ENCODE measurements around the gene LARGE1. TPM values are rescaled to one million over a fixed set of nuclear protein-coding genes. Genes with fewer than 3 reads are reported as not detected.

LARGE1 gene
- total RNA-seq, 1 donor, result 15.0 TPM

- no peak overlapping the region for H3K4me3 ChIP-seq (ENCODE audit: low read depth, low read length)
- TF ChIP-seq CTCF (IDR thresholded peaks at IDR 0.05; ENCODE audit: insufficient read depth, low read length), result no peak
- no peak for DNase-seq (ENCODE audit: low read depth)
These were observed 520.0 kb downstream of the LARGE1 start for GRCh38 chr22:33400061-33400840.

- no peak overlapping the region for H3K4me3 ChIP-seq (ENCODE audit: low read depth, low read length)
- no peak for TF ChIP-seq CTCF (IDR thresholded peaks at IDR 0.05; ENCODE audit: insufficient read depth, low read length)
- no peak for DNase-seq (ENCODE audit: low read depth)
These were observed 522.8 kb downstream of the LARGE1 start for GRCh38 chr22:33397381-33397907.

GRCh38 chr22:33393432-33393831 lies 526.8 kb downstream of the LARGE1 start:
- no peak for TF ChIP-seq CTCF (IDR thresholded peaks at IDR 0.05; ENCODE audit: insufficient read depth, low read length)
- DNase-seq (ENCODE audit: low read depth), result no peak

GRCh38 chr22:33391298-33391697 lies 529.0 kb downstream of the LARGE1 start:
- no peak overlapping the region for H3K4me3 ChIP-seq (ENCODE audit: low read depth, low read length)
- no peak for DNase-seq (ENCODE audit: low read depth)
- TF ChIP-seq CTCF (IDR thresholded peaks at IDR 0.05; ENCODE audit: insufficient read depth, low read length), result no peak

More at GRCh38 chr22:33393432-33393831, 526.8 kb downstream of the LARGE1 start:
- H3K4me3 ChIP-seq (ENCODE audit: low read depth, low read length), result no peak overlapping the region

GRCh38 chr22:33389936-33390335 lies 530.3 kb downstream of the LARGE1 start:
- no peak for TF ChIP-seq CTCF (IDR thresholded peaks at IDR 0.05; ENCODE audit: insufficient read depth, low read length)
- no peak for DNase-seq (ENCODE audit: low read depth)
- no peak overlapping the region for H3K4me3 ChIP-seq (ENCODE audit: low read depth, low read length)

GRCh38 chr22:33386270-33386669 lies 534.0 kb downstream of the LARGE1 start:
- no peak for TF ChIP-seq CTCF (IDR thresholded peaks at IDR 0.05; ENCODE audit: insufficient read depth, low read length)
- H3K4me3 ChIP-seq (ENCODE audit: low read depth, low read length), result no peak overlapping the region
- no peak for DNase-seq (ENCODE audit: low read depth)
